HG03439 (cell line): ENCODE data around the gene NSFL1C.
"Not testable (repeated sequence)": the region's sequence is repeated elsewhere in the genome, so short reads cannot be mapped to it uniquely, and the experiment has no call there.

ENCODE experiments used
- ATAC-seq: cut with Tn5 transposase; IDR thresholded peaks from one replicate; pipeline ENCODE4 v1.9.1; 2021; ENCODE audit warnings: mild to moderate bottlenecking, moderate library complexity; ENCODE audit not compliant: unreplicated experiment

The NSFL1C gene

DNA sequence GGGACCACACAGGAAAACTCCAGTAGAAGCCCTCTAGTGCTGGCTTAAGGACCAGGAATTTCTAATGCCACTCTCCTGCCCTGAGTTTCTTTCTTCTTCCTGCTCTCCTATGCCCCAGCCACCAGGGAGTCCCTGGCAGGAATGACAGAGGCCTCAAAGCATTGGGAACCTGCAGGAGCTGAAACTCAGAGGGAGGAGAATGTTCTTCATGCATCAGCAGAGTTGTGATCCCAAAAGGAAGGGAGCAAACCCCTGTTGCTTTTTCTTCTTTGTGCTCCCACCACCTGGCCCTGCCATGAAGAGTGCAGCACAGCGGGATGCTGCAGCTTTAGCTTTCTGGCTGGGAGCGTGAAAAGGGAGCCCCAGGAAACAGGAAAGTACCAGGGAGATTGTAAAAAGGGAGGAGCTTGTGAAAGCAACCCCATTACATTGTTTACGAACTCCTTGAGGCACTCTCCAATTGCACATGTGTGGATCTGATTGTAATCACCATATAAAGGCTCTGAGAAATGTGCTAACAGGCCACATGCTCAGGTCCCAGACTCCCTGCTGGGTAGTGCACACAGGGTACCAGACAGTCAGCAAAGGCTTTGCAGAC, 39.1 kb downstream of the NSFL1C start:
- ATAC-seq = no peak

- no peak for ATAC-seq
These were observed 40.3 kb downstream of the NSFL1C start for GRCh38 chr20:1426231-1426849.

DNA sequence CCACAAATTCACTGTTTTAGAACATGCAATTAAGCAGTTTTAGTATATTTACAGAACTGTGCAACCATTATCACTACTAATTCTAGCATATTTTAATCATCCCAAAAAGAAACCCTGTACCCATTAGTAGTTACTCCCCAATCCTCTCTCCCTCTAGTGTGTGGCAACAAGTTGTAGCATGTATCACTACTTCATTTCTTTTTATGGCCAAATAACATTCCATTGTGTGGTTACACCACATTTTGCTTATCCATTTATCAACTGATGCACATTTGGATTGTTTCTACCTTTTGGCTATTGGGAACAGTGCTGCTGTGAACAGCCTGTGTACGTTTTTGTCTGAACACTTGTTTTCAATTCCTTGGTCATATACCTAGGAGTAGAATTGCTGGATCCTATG, 42.3 kb downstream of the NSFL1C start:
- ATAC-seq = no peak

DNA sequence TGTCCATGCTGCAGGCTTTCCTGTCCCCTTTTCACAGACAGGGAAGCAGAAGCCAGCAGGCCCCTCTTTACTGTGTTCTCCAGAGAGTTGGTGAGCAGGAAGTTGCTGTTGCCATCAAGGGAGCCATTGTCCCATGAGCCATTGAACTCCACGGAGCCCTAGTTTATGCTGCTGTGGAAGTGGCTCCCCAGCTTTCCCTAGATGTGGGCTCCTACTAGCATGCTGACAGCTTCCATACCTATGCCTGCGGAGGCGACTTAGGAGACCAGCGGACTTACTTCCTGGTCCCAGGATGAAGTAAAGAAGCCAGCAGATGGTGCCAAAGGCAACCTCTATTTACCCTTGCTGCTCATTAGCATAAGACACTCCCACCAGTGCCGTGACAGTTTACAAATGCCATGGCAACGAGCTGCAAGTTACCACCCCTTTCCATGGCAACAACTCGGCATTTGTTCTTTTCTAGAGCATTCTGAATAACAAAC, 43.0 kb downstream of the NSFL1C start:
- ATAC-seq = no peak

- ATAC-seq = no peak
These were observed 43.4 kb downstream of the NSFL1C start for GRCh38 chr20:1423206-1423605.

GRCh38 chr20:1422753-1423152, 43.9 kb downstream of the NSFL1C start:
- ATAC-seq = no peak

DNA sequence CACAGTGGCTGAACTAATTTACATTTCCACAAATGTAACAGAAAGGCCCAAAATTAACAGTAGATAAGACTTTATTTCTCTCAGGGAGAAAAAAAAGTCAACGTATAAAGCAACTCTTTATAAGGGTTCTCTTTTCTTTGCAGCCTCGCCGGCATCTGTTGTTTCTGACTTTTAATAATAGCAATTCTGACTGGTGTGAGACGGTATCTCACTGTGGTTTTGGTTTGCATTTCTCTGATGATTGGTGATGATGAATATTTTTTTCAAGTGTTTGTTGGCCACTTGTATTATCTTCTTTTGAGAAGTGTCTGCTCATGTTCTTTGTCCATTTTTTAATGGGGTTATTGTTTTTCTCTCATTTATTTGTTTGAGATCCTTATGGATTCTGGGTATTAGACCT, 46.6 kb downstream of the NSFL1C start:
- no peak for ATAC-seq

GRCh38 chr20:1418350-1418749, 48.3 kb downstream of the NSFL1C start:
- no peak for ATAC-seq

GRCh38 chr20:1417790-1418189, 48.9 kb downstream of the NSFL1C start:
- no peak for ATAC-seq

DNA sequence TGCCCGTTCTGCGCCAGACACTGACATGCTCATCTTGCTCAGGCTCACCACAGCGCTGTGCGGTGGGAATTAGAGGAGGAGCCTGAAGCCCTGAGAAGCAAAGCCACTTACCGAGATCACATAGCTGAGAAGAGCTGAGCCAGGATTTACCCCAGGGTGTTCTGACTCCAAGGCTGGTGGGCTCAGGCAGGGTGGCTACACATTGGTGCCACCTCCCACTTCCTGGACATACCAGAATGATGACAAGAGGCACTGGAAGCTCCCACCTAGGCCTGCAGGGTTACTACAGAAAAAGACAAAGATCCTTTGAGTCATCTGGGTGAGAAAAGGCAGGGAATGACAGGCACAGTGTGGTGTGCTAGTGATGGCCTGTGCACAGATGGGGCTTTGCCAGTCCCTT, 49.4 kb downstream of the NSFL1C start:
- ATAC-seq = no peak

- no peak for ATAC-seq
These were observed 50.8 kb downstream of the NSFL1C start for GRCh38 chr20:1415667-1416468.

DNA sequence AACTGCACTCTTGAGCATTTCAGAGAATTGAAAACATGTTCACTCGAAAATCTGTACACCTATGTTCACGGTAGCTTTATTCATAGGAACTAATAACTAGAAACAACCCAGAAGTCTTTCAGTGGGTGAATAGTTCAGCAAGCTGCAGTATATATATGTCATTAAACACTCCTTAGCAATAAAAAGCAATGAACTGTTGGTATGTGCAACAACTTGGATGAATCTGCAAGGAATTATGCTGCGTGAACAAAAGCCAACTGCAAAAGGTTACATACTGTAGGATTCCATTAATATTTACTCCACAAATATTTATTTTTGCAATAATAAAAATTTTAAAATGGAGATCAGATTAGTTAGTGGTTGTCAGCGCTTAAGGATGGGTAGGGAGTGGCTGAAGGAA, 51.7 kb downstream of the NSFL1C start:
- ATAC-seq = no peak

GRCh38 chr20:1405801-1406200, 60.8 kb downstream of the NSFL1C start:
- no peak for ATAC-seq

DNA sequence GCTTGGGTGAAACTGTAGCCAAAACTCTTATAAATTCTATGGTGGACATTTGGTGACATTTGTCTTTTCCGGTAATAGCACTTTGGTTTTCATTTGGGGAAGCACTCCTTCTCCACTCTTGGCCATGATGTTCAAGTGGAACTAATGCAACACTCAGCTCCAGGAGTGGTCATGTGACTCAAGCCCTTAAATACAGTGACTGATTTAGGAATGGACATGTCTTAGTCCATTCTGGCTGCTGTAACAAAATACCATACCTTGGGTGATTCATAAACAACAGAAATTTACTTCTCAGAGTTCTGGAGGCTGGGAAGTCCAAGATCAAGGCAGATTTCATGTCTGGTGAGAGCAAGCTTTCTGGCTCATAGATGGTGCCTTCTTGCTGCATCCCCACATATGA, 63.0 kb downstream of the NSFL1C start:
- no peak for ATAC-seq

GRCh38 chr20:1402149-1402548, 64.5 kb downstream of the NSFL1C start:
- no peak for ATAC-seq

DNA sequence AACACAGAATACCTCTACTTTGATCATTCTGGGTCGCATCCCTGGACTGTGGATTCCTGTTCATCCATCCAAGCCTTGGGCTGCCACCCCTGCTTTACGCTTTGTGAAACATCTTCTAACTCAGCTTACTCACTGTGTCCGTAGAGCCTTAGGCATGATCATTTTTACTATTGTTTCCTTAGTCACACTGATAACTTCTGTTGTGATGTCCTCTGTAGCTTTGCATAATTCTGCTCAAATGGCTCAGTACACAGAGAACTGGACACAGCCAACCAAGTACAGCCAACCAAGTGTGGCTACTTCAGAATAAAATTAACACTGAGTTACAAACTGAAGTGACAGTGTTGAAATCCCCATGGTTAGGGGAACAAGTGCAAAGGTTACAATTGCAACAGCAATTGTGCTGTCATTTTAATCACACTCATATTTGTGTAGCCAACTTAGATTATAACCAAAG, 65.2 kb downstream of the NSFL1C start:
- no peak for ATAC-seq

GRCh38 chr20:1399678-1400366, 66.8 kb downstream of the NSFL1C start:
- not testable (repeated sequence) for ATAC-seq

DNA sequence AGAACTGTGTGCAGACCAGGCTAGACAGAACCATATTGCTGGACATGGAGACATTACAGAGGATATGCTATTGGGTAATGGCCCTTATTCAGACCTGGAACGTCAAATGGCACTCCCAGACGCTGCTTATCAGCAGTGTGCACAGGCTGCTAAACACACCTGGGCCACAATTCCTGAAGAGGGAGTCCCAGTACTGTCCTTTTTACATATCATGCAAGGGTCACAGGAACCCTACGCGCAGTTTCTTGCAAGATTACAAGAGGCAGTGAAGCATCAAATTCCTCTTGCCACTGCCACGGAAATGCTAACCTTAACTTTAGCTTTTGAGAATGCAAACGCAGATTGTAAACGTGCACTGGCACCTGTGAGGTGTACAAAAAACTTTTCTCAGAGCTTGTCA, 68.5 kb downstream of the NSFL1C start:
- not testable (repeated sequence) for ATAC-seq

GRCh38 chr20:1397710-1398109, 68.9 kb downstream of the NSFL1C start:
- no peak for ATAC-seq

DNA sequence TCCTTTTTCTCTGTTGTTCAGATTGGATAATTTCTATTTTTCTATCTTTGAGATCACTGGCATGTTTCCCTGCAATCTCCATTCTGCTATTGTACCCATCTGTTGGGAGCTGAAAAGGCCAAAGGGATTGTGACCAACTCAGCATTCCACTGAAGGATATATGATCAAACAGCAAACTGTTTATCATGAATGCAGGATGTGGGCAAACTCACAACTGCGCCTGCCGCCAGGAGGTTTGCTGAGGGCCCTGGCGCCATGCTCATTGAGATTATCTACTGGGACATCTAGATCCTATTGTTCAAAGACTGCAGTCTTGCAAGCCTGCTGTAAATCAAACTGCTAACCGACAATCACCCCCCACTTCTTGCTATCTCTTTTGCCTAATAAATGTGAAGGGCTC, 69.9 kb downstream of the NSFL1C start:
- ATAC-seq = no peak

GRCh38 chr20:1396264-1396663, 70.4 kb downstream of the NSFL1C start:
- ATAC-seq = no peak
